IMR-90 (cell line): ENCODE results near the gene GALNT9.

ENCODE experiments used
- CEBPB ChIP-seq: IDR thresholded peaks from 2 replicates; pipeline ENCODE4 v1.6.1; 2012; ENCODE audit warnings: low read depth, low read length, improper control_type of control experiment
- CTCF ChIP-seq: conservative IDR thresholded peaks from 2 replicates; pipeline ENCODE4 v1.5.1; 2012; ENCODE audit warnings: mild to moderate bottlenecking, low read depth, low read length, improper control_type of control experiment
- FOS ChIP-seq: fragments of 150-350 bp; IDR thresholded peaks from 2 replicates; pipeline ENCODE4 v1.6.1; 2016; ENCODE audit warnings: low read depth, low read length
- MAFK ChIP-seq: IDR thresholded peaks from 2 replicates; pipeline ENCODE4 v1.6.1; 2012; ENCODE audit warnings: low read depth, low read length, improper control_type of control experiment
- MXI1 ChIP-seq: IDR thresholded peaks from 2 replicates; pipeline ENCODE4 v1.6.1; 2012; ENCODE audit warnings: low read depth, mild to moderate bottlenecking, low read length, moderate library complexity, borderline replicate concordance
- NFE2L2 ChIP-seq: fragments of 150-350 bp; IDR thresholded peaks from 2 replicates; pipeline ENCODE4 v1.6.1; 2016; ENCODE audit warnings: low read depth, mild to moderate bottlenecking, low read length
- POLR2A ChIP-seq: IDR thresholded peaks from 2 replicates; pipeline ENCODE4 v1.6.1; 2012; ENCODE audit warnings: mild to moderate bottlenecking, low read depth, low read length
- RAD21 ChIP-seq: IDR thresholded peaks from 2 replicates; pipeline ENCODE4 v1.6.1; 2012; ENCODE audit warnings: low read length, improper control_type of control experiment
- RCOR1 ChIP-seq: IDR thresholded peaks from 2 replicates; pipeline ENCODE4 v1.6.1; 2012; ENCODE audit warnings: mild to moderate bottlenecking, low read length, improper control_type of control experiment; ENCODE audit not compliant: insufficient replicate concordance
- SMC3 ChIP-seq: fragments of 150-350 bp; IDR thresholded peaks from 2 replicates; pipeline ENCODE4 v1.6.1; 2016; ENCODE audit warnings: low read depth, mild to moderate bottlenecking, antibody characterized with exemption, low read length, moderate library complexity
- TF ChIP-seq, protein P1 (sequence below): fragments of 150-350 bp; IDR thresholded peaks from 2 replicates; pipeline ENCODE4 v1.6.1; 2017; ENCODE audit warnings: mild to moderate bottlenecking, antibody characterized with exemption, low read length, low read depth

DNA sequence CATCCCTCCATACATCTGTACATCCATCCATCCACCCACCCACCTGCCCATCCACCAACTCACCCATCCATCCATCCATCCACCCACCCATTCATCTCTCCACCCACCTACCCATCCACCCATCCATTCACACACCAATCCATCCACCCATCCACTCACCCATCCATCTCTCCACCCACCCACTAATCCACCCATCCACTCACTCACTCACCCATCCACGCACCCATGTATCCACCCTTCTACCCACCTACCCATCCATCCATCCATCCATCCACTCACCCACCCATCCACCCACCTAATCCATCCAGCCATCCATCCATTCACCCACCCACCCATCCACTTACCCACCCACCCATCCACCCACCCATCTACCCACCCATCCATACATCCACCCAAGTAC, 16.2 kb downstream of the GALNT9 start:
- TF ChIP-seq RCOR1 = no peak
- TF ChIP-seq CTCF = no peak
- TF ChIP-seq POLR2A = no peak
- no peak for TF ChIP-seq MXI1
- TF ChIP-seq, protein P1, sequence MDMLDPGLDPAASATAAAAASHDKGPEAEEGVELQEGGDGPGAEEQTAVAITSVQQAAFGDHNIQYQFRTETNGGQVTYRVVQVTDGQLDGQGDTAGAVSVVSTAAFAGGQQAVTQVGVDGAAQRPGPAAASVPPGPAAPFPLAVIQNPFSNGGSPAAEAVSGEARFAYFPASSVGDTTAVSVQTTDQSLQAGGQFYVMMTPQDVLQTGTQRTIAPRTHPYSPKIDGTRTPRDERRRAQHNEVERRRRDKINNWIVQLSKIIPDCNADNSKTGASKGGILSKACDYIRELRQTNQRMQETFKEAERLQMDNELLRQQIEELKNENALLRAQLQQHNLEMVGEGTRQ = no peak
- no peak for TF ChIP-seq RAD21
- TF ChIP-seq CEBPB = no peak
- no peak for TF ChIP-seq NFE2L2
- TF ChIP-seq SMC3 = no peak
- no peak for TF ChIP-seq FOS
- TF ChIP-seq MAFK = no peak
